Sigmoid colon (tissue), 7 donors: ENCODE measurements around the gene CREBL2. TPM values are rescaled to one million over a fixed set of nuclear protein-coding genes. Genes with fewer than 3 reads are reported as not detected.
"Not testable (repeated sequence)": the region's sequence is repeated elsewhere in the genome, so short reads cannot be mapped to it uniquely, and the experiment has no call there.

Experiments used
- DNase-seq: peaks from one replicate; pipeline ENCODE4 v3.0.0-alpha.2; 2019
- H3K27ac ChIP-seq, 4 donors: fragments of 200-600 bp; sonication (generic); one replicate each; pipeline ENCODE4 v1.5.1; 2016 to 2019; ENCODE audit warnings: mild to moderate bottlenecking in 1 of 4
- H3K27me3 ChIP-seq, 3 donors: fragments of 200-600 bp; sonication (generic); one replicate each; pipeline ENCODE4 v1.5.1; 2019; ENCODE audit warnings: mild to moderate bottlenecking in 1 of 3
- H3K36me3 ChIP-seq, 4 donors: fragments of 200-600 bp; sonication (generic); one replicate each; pipeline ENCODE4 v1.5.1; 2016 to 2019
- H3K4me1 ChIP-seq, 4 donors: fragments of 200-600 bp; sonication (generic); one replicate each; pipeline ENCODE4 v1.5.1; 2017 to 2019
- H3K4me3 ChIP-seq, 4 donors: fragments of 200-600 bp; sonication (generic); one replicate each; pipeline ENCODE4 v1.5.1; 2017 to 2019; ENCODE audit warnings: mild to moderate bottlenecking in 2 of 4, moderate library complexity in 1 of 4
- H3K9me3 ChIP-seq, 4 donors: fragments of 200-600 bp in 3 of 4; sonication (generic) in 3 of 4; one replicate each; pipeline versions ENCODE4 v1.5.1 to v1.6.1; 2013 to 2019
- CTCF ChIP-seq, 4 experiments: fragments of 450-650 bp in 3 of 4; fragments of 200-600 bp in 1 of 4; IDR thresholded peaks; one replicate each; pipeline ENCODE4 v1.5.1; 2016 to 2019; ENCODE audit warnings: antibody characterized with exemption in 4 of 4, mild to moderate bottlenecking in 3 of 4, moderate library complexity in 2 of 4
- EP300 ChIP-seq, 4 donors: sonication (generic); formaldehyde crosslinking; IDR thresholded peaks; one replicate each; pipeline ENCODE4 v1.6.1; 2017; ENCODE audit warnings: antibody characterized with exemption in 4 of 4
- POLR2A ChIP-seq, 2 donors: fragments of 450-650 bp; IDR thresholded peaks; one replicate each; pipeline ENCODE4 v1.6.1; 2016; ENCODE audit warnings: antibody characterized with exemption in 2 of 2, mild to moderate bottlenecking in 2 of 2, moderate library complexity in 2 of 2
- POLR2AphosphoS5 ChIP-seq, 4 donors: sonication (generic); formaldehyde crosslinking; IDR thresholded peaks; one replicate each; pipeline ENCODE4 v1.6.1; 2017; ENCODE audit warnings: antibody characterized with exemption in 4 of 4
- WGBS, 2 donors: extraction: QIAGEN DNeasy Blood & Tissue Kit; methylation state at CpG; one replicate each; pipeline ENCODE4 v1.1.7; 2013; 5-methylcytosine and 5-hydroxymethylcytosine counted together
- intact Hi-C: fragments of 100-400 bp; cut with DNase I; formaldehyde crosslinking; loops from one replicate; pipeline ENCODE4 v1.15.1; 2023
- polyA plus RNA-seq, 3 donors: library from polyadenylated mRNA; stranded (reverse); fragments of 200-250 nt; gene quantifications; one replicate each; pipeline ENCODE4 v1.2.3, GENCODE V29; 2013
- total RNA-seq, 4 donors: library from RNA; depleted of rRNA; stranded (reverse); fragments of >200 nt; gene quantifications; one replicate each; pipeline ENCODE4 v1.1.0, GENCODE V29; 2016
- donor health status: healthy with polysubstance abuse.
- donor health status: Bipolar disorder and iron deficiency.
- donor health status: healthy.

CREBL2 gene
- total and polyA plus RNA-seq, 7 donors = 19.0 to 59.9 (median 37.8) TPM

- DNase-seq = no peak
- no peaks in the 10 kb centered on the region for H3K4me1 ChIP-seq
- no peak for TF ChIP-seq CTCF (IDR thresholded peaks at IDR 0.05)
- no peak for TF ChIP-seq POLR2AphosphoS5 (IDR thresholded peaks at IDR 0.05)
- TF ChIP-seq EP300 (IDR thresholded peaks at IDR 0.05) = no peak
- no peak for TF ChIP-seq POLR2A (IDR thresholded peaks at IDR 0.05)
- no peaks in the 10 kb centered on the region for H3K9me3 ChIP-seq
- WGBS, 2 donors = 90 to 94% methylated on average over 1 of the region's 1 CpG
- H3K27ac ChIP-seq = no peak overlapping the region
- H3K27me3 ChIP-seq = no peaks in the 10 kb centered on the region
- intact Hi-C loops = no loop called here
- no peak overlapping the region for H3K4me3 ChIP-seq
- no peaks in the 10 kb centered on the region for H3K36me3 ChIP-seq
These were observed 23.8 kb upstream of the CREBL2 start for GRCh38 chr12:12587878-12588277.

- 87 to 95% methylated on average over 3 of the region's 3 CpGs for WGBS, 2 donors
- DNase-seq, H3K27ac ChIP-seq, intact Hi-C loops, H3K4me1 ChIP-seq, H3K9me3 ChIP-seq, H3K27me3 ChIP-seq, H3K36me3 ChIP-seq, H3K4me3 ChIP-seq: not testable (repeated sequence)
These were observed 23.2 kb upstream of the CREBL2 start for GRCh38 chr12:12588436-12588835.

GRCh38 chr12:12590961-12591360, 20.7 kb upstream of the CREBL2 start:
- intact Hi-C loops = no loop called here
- TF ChIP-seq EP300 (IDR thresholded peaks at IDR 0.05) (no peak), CTCF (IDR thresholded peaks at IDR 0.05) (no peak), POLR2AphosphoS5 (IDR thresholded peaks at IDR 0.05) (no peak), POLR2A (IDR thresholded peaks at IDR 0.05) (no peak)
- no peak overlapping the region for H3K4me3 ChIP-seq
- no peaks in the 10 kb centered on the region for H3K4me1 ChIP-seq
- no peak for DNase-seq
- H3K27ac ChIP-seq = no peak overlapping the region
- no peaks in the 10 kb centered on the region for H3K36me3 ChIP-seq
- WGBS, 2 donors = 93 to 95% methylated on average over 6 of the region's 6 CpGs
- no peaks in the 10 kb centered on the region for H3K27me3 ChIP-seq
- no peaks in the 10 kb centered on the region for H3K9me3 ChIP-seq

GRCh38 chr12:12592930-12593329, 18.7 kb upstream of the CREBL2 start:
- no peak for DNase-seq
- Histone ChIP-seq H3K4me1 (no peaks in the 10 kb centered on the region), H3K27me3 (no peaks in the 10 kb centered on the region), H3K27ac (no peak overlapping the region), H3K4me3 (no peak overlapping the region), H3K9me3 (no peaks in the 10 kb centered on the region), H3K36me3 (no peaks in the 10 kb centered on the region)
- WGBS, 2 donors = 86 to 91% methylated on average over 3 of the region's 3 CpGs
- TF ChIP-seq POLR2AphosphoS5 (IDR thresholded peaks at IDR 0.05) (no peak), POLR2A (IDR thresholded peaks at IDR 0.05) (no peak), EP300 (IDR thresholded peaks at IDR 0.05) (no peak), CTCF (IDR thresholded peaks at IDR 0.05) (no peak)
- intact Hi-C loops = no loop called here

GRCh38 chr12:12595929-12596328, 15.7 kb upstream of the CREBL2 start:
- H3K4me1 ChIP-seq, H3K36me3 ChIP-seq, H3K27ac ChIP-seq, DNase-seq, H3K27me3 ChIP-seq, H3K4me3 ChIP-seq, H3K9me3 ChIP-seq, intact Hi-C loops: not testable (repeated sequence)
- WGBS, 2 donors = 51 to 70% methylated on average over 2 of the region's 2 CpGs

- H3K36me3 ChIP-seq, H3K27me3 ChIP-seq, H3K9me3 ChIP-seq, H3K4me1 ChIP-seq, H3K27ac ChIP-seq, intact Hi-C loops, H3K4me3 ChIP-seq, DNase-seq: not testable (repeated sequence)
- WGBS, 2 donors = 80 to 86% methylated on average over 3 of the region's 3 CpGs
These were observed 15.1 kb upstream of the CREBL2 start for GRCh38 chr12:12596598-12596997.
